Panc1 (cell line): ENCODE data around the gene CYTL1. TPM values are rescaled to one million over a fixed set of nuclear protein-coding genes. Genes with fewer than 3 reads are reported as not detected.

ENCODE experiments used
- ATAC-seq: fragments of 200-7000 bp; cut with Tn5 transposase; 2 replicates; pipeline ENCODE4 v1.9.1; 2020; ENCODE audit warnings: mild to moderate bottlenecking, moderate library complexity
- BruUV-seq: library from RNA; stranded (reverse); fragments of 400-500 nt; replicated peaks from 2 replicates; lab custom pipeline; 2021; lab: Mats Ljungman, UMichigan
- CTCF ChIA-PET: fragments of 300-600 bp; sonication (Branson Sonifier 250); formaldehyde crosslinking; loops from one replicate; lab custom pipeline; 2022; ENCODE audit warnings: antibody characterized with exemption; lab: Charles Lee
- POLR2A ChIA-PET: fragments of 300-600 bp; sonication (Branson Sonifier 250); formaldehyde crosslinking; loops from one replicate; lab custom pipeline; 2022; ENCODE audit warnings: antibody characterized with exemption; lab: Charles Lee
- DNase-seq: peaks from one replicate; pipeline ENCODE4 v3.0.0-alpha.2; 2010; ENCODE audit warnings: low read depth, low spot score
- H3K27ac ChIP-seq: 2 replicates; pipeline ENCODE4 v1.5.1; 2011; ENCODE audit warnings: mild to moderate bottlenecking, low read length, inconsistent platforms
- H3K27me3 ChIP-seq: fragments of 200-500 bp; sonication (Bioruptor generic); 2 replicates; pipeline ENCODE4 v1.6.0; 2014; ENCODE audit warnings: low read length, inconsistent platforms; ENCODE audit not compliant: control insufficient read depth, insufficient read depth
- H3K36me3 ChIP-seq: fragments of 200-500 bp; sonication (Bioruptor generic); 2 replicates; pipeline ENCODE4 v1.5.1; 2014; ENCODE audit warnings: inconsistent platforms, mild to moderate bottlenecking, low read length, moderate library complexity; ENCODE audit not compliant: control insufficient read depth, insufficient read depth
- H3K4me1 ChIP-seq: 2 replicates; pipeline ENCODE4 v1.5.1; 2011; ENCODE audit warnings: inconsistent platforms, mild to moderate bottlenecking, low read length, moderate library complexity; ENCODE audit not compliant: control insufficient read depth, insufficient read depth
- H3K4me3 ChIP-seq, 2 experiments: 2 replicates each; pipeline ENCODE4 v1.5.1; 2011 to 2012; ENCODE audit warnings: low read depth in 2 of 2, low read length in 2 of 2, mild to moderate bottlenecking in 2 of 2, inconsistent platforms in 1 of 2, moderate library complexity in 1 of 2
- H3K9me3 ChIP-seq: fragments of 200-500 bp; sonication (Bioruptor generic); 2 replicates; pipeline ENCODE4 v1.5.1; 2014; ENCODE audit warnings: low read depth, mild to moderate bottlenecking, inconsistent platforms, low read length, moderate library complexity; ENCODE audit not compliant: control insufficient read depth, insufficient read depth
- CTCF ChIP-seq: fragments of 450-650 bp; IDR thresholded peaks from 2 replicates; pipeline ENCODE4 v1.5.1; 2017; ENCODE audit warnings: mild to moderate bottlenecking
- POLR2AphosphoS5 ChIP-seq: IDR thresholded peaks from 2 replicates; pipeline ENCODE4 v1.6.1; 2012; ENCODE audit warnings: mild to moderate bottlenecking, low read depth, low read length, moderate library complexity
- REST ChIP-seq, 2 experiments: IDR thresholded peaks; 2 replicates each; pipeline ENCODE4 v1.6.1; 2011 to 2012; ENCODE audit warnings: low read depth in 2 of 2, control low read depth in 1 of 2, low read length in 1 of 2, mild to moderate bottlenecking in 1 of 2, moderate library complexity in 1 of 2; ENCODE audit not compliant: insufficient read depth in 1 of 2
- SIN3A ChIP-seq: IDR thresholded peaks from 2 replicates; pipeline ENCODE4 v1.6.1; 2012; ENCODE audit warnings: low read depth, mild to moderate bottlenecking, low read length, moderate library complexity, borderline replicate concordance; ENCODE audit not compliant: insufficient read depth
- TCF7L2 ChIP-seq: IDR thresholded peaks from 2 replicates; pipeline ENCODE4 v1.6.1; 2011; ENCODE audit warnings: mild to moderate bottlenecking, low read depth, low read length, inconsistent platforms
- in situ Hi-C: cut with HindIII; loops from 2 replicates; pipeline ENCODE4 v1.10.0; 2016; ENCODE audit warnings: low sequenced_read_pairs, low pct_unique_long_range_greater_than_20kb
- intact Hi-C: fragments of 100-400 bp; cut with micrococcal nuclease; formaldehyde crosslinking; loops from one replicate; pipeline ENCODE4 v1.10.0; 2022; ENCODE audit not compliant: unreplicated experiment
- total RNA-seq: library from RNA; stranded (reverse); gene quantifications from one replicate; pipeline ENCODE4 v1.2.1, GENCODE V29; 2021; ENCODE audit not compliant: unreplicated experiment

The CYTL1 gene
- total RNA-seq, 1 experiment from 2014 or later: not detected

DNA sequence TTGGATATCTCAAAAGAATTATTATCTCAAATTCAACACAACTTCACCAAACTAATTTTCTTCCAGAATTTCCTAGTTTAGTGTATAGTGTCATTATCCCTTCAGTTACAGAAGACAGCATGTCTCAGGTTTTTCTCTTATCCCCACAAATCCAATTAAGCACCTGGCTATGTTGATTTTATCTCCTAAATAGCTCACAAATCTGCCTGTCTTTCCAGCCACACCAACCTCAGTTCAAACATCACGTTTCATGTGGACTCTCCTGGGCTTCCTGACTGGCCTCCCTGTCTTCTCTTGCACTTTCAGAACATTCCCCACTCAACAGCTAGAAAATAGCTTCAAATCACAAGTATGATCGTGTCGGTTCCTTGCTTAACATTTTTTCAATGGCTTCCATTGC, 46.8 kb upstream of the CYTL1 start:
- ChIA-PET POLR2A (no interaction called here), CTCF (interaction anchor here (0.7 kb wide), 1 partner anchor 15 kb away, joined by 6 read pairs; the partner anchor contains the start of gene STK32B)
- no peak overlapping the region for H3K4me3 ChIP-seq
- H3K36me3 ChIP-seq: no peaks in the 10 kb centered on the region
- intact Hi-C loops: no loop called here
- H3K9me3 ChIP-seq: no peaks in the 10 kb centered on the region
- in situ Hi-C loops: no loop called here
- H3K27me3 ChIP-seq: no peaks in the 10 kb centered on the region
- H3K4me1 ChIP-seq: no peaks in the 10 kb centered on the region
- BruUV-seq: no TSS peak
- no peak for DNase-seq
- no peak for ATAC-seq
- no peak overlapping the region for H3K27ac ChIP-seq
- no peak for TF ChIP-seq REST (IDR thresholded peaks at IDR 0.05; ENCODE audit: insufficient read depth in 1 of 2, low read depth in 2 of 2, low read length in 1 of 2)
- no peak for TF ChIP-seq SIN3A
- no peak for TF ChIP-seq TCF7L2
- no peak for TF ChIP-seq POLR2AphosphoS5
- TF ChIP-seq CTCF: no peak

DNA sequence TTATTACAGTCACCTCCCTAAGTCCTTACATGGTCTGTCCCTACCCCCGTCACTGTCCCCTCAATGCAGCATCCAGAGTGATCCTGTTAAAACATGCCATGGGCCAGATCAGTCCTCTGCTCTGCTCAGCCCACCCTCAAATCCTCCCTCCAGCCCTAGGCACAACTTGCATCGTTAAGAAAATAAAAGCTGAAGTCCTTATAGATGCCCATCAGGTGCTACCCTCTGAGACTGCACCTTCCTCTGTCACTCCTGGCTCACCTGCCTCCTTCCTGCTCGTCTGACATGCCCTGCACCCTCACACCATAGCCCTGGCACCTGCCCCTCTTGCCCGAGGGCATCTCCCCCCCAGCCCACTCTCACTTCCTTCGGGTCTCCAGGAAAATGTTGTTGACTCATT, 36.2 kb upstream of the CYTL1 start:
- ATAC-seq: no peak
- ChIA-PET POLR2A (interaction anchor here (0.6 kb wide), 1 partner anchor 29 kb away, joined by 4 read pairs; no protein-coding TSS in a partner anchor), CTCF (no interaction called here)
- H3K4me3 ChIP-seq: no peak overlapping the region
- intact Hi-C loops (loop anchor here (10.0 kb wide), 1 partner anchor 319 kb away; no protein-coding TSS in a partner anchor), in situ Hi-C loops (no loop called here)
- H3K9me3 ChIP-seq: no peaks in the 10 kb centered on the region
- H3K4me1 ChIP-seq: peaks cover 4% of the 10 kb centered on the region
- DNase-seq: no peak
- no peak for TF ChIP-seq POLR2AphosphoS5
- TF ChIP-seq SIN3A: no peak
- TF ChIP-seq CTCF: no peak
- no peaks in the 10 kb centered on the region for H3K36me3 ChIP-seq
- no peaks in the 10 kb centered on the region for H3K27me3 ChIP-seq
- H3K27ac ChIP-seq: no peak overlapping the region
- BruUV-seq: no TSS peak
